Kidney epithelial cell (primary cell): Measurements from ENCODE around the gene DSC2. TPM values are rescaled to one million over a fixed set of nuclear protein-coding genes. Genes with fewer than 3 reads are reported as not detected.

ENCODE experiments used
- DNase-seq: peaks from one replicate; pipeline ENCODE4 v3.0.0-alpha.2; 2010; ENCODE audit warnings: low read depth
- H3K27me3 ChIP-seq: 2 replicates; pipeline ENCODE4 v1.6.0; 2011; ENCODE audit warnings: low read length; ENCODE audit not compliant: control insufficient read depth, insufficient read depth
- H3K36me3 ChIP-seq: 2 replicates; pipeline ENCODE4 v1.5.1; 2011; ENCODE audit warnings: low read length; ENCODE audit not compliant: control insufficient read depth, insufficient read depth
- H3K4me3 ChIP-seq: 2 replicates; pipeline ENCODE4 v1.5.1; 2011; ENCODE audit warnings: low read depth, mild to moderate bottlenecking, control low read depth, low read length
- CTCF ChIP-seq: IDR thresholded peaks from 2 replicates; pipeline ENCODE4 v1.5.1; 2011; ENCODE audit warnings: mild to moderate bottlenecking, moderate library complexity, low read length, control low read depth, inconsistent platforms; ENCODE audit not compliant: insufficient read depth, poor library complexity, severe bottlenecking
- total RNA-seq: library from RNA; depleted of rRNA; stranded (reverse); fragments of >200 nt; gene quantifications from 2 replicates; pipeline ENCODE4 v1.2.3, GENCODE V29; 2015

Gene DSC2
- total RNA-seq, 1 donor from 2014 or later = 31.8 TPM

- TF ChIP-seq CTCF = no peak
- Histone ChIP-seq H3K27me3 (no peaks in the 10 kb centered on the region), H3K36me3 (no peaks in the 10 kb centered on the region), H3K4me3 (no peak overlapping the region)
- DNase-seq = no peak
Measured at GRCh38 chr18:31091350-31091749, 10.9 kb downstream of the DSC2 start.

DNA sequence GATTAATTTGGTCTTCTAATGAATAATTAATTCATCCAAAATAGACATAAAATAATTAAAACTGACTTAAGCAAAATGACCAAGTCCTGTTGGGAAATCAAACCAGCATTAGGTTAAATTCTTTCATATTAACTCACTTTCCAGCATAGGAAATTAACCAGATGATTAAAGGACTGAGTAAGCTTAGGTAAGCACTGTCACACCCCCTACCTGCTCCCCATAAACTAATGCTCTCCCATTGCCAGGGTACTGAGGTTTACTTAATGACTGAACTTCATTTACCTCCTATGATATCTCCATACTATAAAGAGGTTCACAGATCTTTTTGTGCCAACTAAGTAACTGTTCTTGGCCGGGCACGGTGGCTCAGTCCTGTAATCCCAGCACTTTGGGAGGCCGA is 13.7 kb downstream of the DSC2 start:
- no peak for TF ChIP-seq CTCF
- Histone ChIP-seq H3K27me3 (no peaks in the 10 kb centered on the region), H3K4me3 (no peak overlapping the region), H3K36me3 (no peaks in the 10 kb centered on the region)
- no peak for DNase-seq

DNA sequence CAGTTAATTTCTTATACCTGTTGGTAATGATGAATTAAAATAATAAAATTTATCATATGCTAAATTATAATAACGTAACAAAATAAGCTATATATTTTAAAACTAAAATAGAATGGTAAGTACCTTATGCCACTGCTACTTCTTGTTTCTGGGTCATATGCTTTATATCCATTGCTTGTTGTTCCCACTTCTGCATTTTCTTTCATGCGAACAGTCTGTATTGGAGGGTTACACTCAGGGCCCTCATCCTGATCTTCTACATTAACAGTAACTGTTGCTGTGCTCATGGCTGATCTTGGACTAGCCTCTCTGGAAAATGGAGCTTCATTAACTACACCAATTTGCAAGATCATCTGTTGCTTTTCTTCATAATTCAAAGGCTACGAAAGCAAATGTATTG is 22.2 kb downstream of the DSC2 start:
- no peak overlapping the region for H3K4me3 ChIP-seq
- H3K36me3 ChIP-seq = no peaks in the 10 kb centered on the region
- no peak for DNase-seq
- TF ChIP-seq CTCF = no peak
- H3K27me3 ChIP-seq = no peaks in the 10 kb centered on the region

DNA sequence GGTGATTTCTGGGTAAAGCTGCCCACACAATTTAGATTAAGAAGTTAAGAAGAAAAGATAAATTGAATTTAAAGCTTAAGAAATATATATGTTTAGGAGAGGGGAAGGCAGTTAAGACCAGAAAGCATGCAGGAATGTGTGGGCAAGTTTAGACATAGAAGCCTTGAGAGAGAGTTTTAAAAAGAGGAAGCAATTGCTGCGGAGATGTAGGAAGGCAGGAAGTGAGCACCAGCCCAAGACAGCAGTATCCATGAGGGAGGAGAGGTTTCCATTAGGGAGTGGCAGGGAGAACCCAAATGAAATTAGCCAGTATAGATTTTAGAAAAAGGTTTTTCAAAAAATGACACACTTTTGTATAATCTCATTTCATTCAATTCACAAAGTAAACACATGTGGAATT is 24.3 kb downstream of the DSC2 start:
- Histone ChIP-seq H3K27me3 (no peaks in the 10 kb centered on the region), H3K36me3 (no peaks in the 10 kb centered on the region), H3K4me3 (no peak overlapping the region)
- no peak for DNase-seq
- no peak for TF ChIP-seq CTCF

DNA sequence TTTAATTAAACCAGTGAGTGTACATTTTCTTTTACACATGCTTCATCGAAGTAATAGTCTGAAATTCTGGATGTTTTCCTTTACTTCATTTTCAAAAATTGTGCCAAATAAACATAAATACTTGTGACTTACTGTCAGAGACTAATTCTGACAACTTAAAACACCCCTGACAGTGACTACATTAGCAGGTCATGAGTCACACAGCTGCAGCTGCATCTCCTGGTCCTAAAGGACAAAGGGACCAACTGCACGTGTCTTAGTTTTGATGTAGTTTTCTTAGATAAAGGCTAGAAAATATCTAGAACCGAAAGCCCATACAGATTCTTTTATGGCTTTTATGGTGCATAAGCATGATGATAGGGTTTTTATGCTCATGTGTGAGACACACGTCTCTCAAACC is 30.0 kb downstream of the DSC2 start:
- H3K27me3 ChIP-seq = no peaks in the 10 kb centered on the region
- H3K36me3 ChIP-seq = peaks cover 2% of the 10 kb centered on the region
- no peak for DNase-seq
- no peak overlapping the region for H3K4me3 ChIP-seq
- TF ChIP-seq CTCF = no peak

GRCh38 chr18:31070206-31070605 is 32.0 kb downstream of the DSC2 start:
- H3K36me3 ChIP-seq = peaks cover 2% of the 10 kb centered on the region
- TF ChIP-seq CTCF = no peak
- H3K4me3 ChIP-seq = no peak overlapping the region
- no peaks in the 10 kb centered on the region for H3K27me3 ChIP-seq
- DNase-seq = no peak
